HCT116 (cell line): ENCODE results near the gene ADARB1.

Experiments
- CTCF ChIP-seq, 3 experiments: fragments of 200-600 bp in 1 of 3; sonication (generic) in 1 of 3; IDR thresholded peaks in 2 of 3; conservative IDR thresholded peaks in 1 of 3; 2 replicates each; pipeline ENCODE4 v1.5.1; 2012 to 2017; ENCODE audit warnings: low read depth in 2 of 3, low read length in 2 of 3, antibody characterized with exemption in 1 of 3, borderline replicate concordance in 1 of 3, control low read depth in 1 of 3, mild to moderate bottlenecking in 1 of 3, mixed read lengths in 1 of 3, mixed run types in 1 of 3, moderate library complexity in 1 of 3; ENCODE audit not compliant: insufficient read depth in 1 of 3
- EZH2 ChIP-seq: fragments of 200-600 bp; sonication (generic); IDR thresholded peaks from 2 replicates; pipeline ENCODE4 v1.6.1; 2017; ENCODE audit warnings: antibody characterized with exemption, mixed run types
- EZH2phosphoT487 ChIP-seq: fragments of 200-600 bp; IDR thresholded peaks from 2 replicates; pipeline ENCODE4 v1.6.1; 2018; ENCODE audit warnings: antibody characterized with exemption, borderline replicate concordance
- FOSL1 ChIP-seq: IDR thresholded peaks from 2 replicates; pipeline ENCODE4 v1.6.1; 2012; ENCODE audit warnings: low read depth
- POLR2A ChIP-seq: IDR thresholded peaks from 2 replicates; pipeline ENCODE4 v1.7.0; 2011; ENCODE audit warnings: borderline replicate concordance; ENCODE audit not compliant: insufficient read depth, insufficient read length; ENCODE audit errors: extremely low read depth
- POLR2AphosphoS5 ChIP-seq: IDR thresholded peaks from 2 replicates; pipeline ENCODE4 v1.6.1; 2011; ENCODE audit warnings: mild to moderate bottlenecking, low read depth, low read length, moderate library complexity
- RAD21 ChIP-seq: IDR thresholded peaks from 2 replicates; pipeline ENCODE4 v1.6.1; 2012; ENCODE audit warnings: low read depth, mild to moderate bottlenecking
- REST ChIP-seq: IDR thresholded peaks from 2 replicates; pipeline ENCODE4 v1.6.1; 2012; ENCODE audit warnings: low read depth

DNA sequence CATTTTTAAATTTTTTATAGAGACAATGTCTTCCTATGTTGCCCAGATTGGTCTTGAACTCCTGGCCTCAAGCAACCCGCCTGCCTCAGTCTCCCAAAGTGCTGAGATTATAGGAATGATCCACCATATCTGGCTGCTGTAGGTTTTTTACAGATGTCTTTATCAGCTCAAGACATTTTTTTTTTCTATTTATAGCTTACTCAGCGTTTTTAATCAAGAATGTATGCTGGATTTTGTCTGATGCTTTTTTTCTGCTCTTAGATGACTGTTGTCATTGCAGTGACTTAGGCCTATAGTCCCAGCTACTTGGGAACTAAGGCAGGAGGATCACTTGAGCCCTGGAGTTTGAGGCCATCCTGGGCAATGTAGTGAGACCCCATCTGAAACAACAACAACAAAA is 140.8 kb downstream of the ADARB1 start:
- TF ChIP-seq CTCF (IDR thresholded peaks at IDR 0.05 in 2 of 3, conservative IDR thresholded peaks at IDR 0.05 in 1 of 3; ENCODE audit: borderline replicate concordance in 1 of 3, insufficient read depth in 1 of 3, low read depth in 2 of 3, low read length in 2 of 3) (no peak), POLR2AphosphoS5 (no peak), REST (no peak), POLR2A (no peak), RAD21 (no peak), EZH2 (no peak), EZH2phosphoT487 (no peak), FOSL1 (no peak)
